Trophoblast cell (in vitro differentiated cells and primary cell): ENCODE measurements around the gene IL11.

Experiments used
- DNase-seq, 2 donors: peaks; one replicate each; pipeline ENCODE4 v3.0.0-alpha.2; 2016
- H2AFZ ChIP-seq: 2 replicates; pipeline ENCODE4 v1.6.1; 2013; ENCODE audit warnings: low read length, moderate library complexity, mild to moderate bottlenecking; ENCODE audit not compliant: insufficient read depth, poor library complexity
- H2AK5ac ChIP-seq: 2 replicates; pipeline ENCODE4 v1.6.1; 2013; ENCODE audit warnings: mild to moderate bottlenecking, low read length
- H2BK120ac ChIP-seq: 2 replicates; pipeline ENCODE4 v1.6.1; 2013; ENCODE audit warnings: low read length, mild to moderate bottlenecking, moderate library complexity; ENCODE audit not compliant: insufficient read depth, poor library complexity
- H2BK12ac ChIP-seq: 2 replicates; pipeline ENCODE4 v1.6.1; 2013; ENCODE audit warnings: mild to moderate bottlenecking, low read length, moderate library complexity
- H2BK5ac ChIP-seq: 2 replicates; pipeline ENCODE4 v1.6.1; 2013; ENCODE audit warnings: low read length, low read depth, moderate library complexity, mild to moderate bottlenecking; ENCODE audit not compliant: poor library complexity
- H3K14ac ChIP-seq: 2 replicates; pipeline ENCODE4 v1.6.1; 2013; ENCODE audit warnings: mild to moderate bottlenecking, low read length
- H3K18ac ChIP-seq: 2 replicates; pipeline ENCODE4 v1.6.1; 2013; ENCODE audit warnings: mild to moderate bottlenecking, low read length
- H3K23ac ChIP-seq: 2 replicates; pipeline ENCODE4 v1.6.1; 2013; ENCODE audit warnings: low read length
- H3K27ac ChIP-seq: 2 replicates; pipeline ENCODE4 v1.5.1; 2013; ENCODE audit warnings: low read depth, mild to moderate bottlenecking, inconsistent platforms, low read length, moderate library complexity
- H3K27me3 ChIP-seq: 2 replicates; pipeline ENCODE4 v1.6.1; 2013; ENCODE audit warnings: inconsistent platforms, mild to moderate bottlenecking, low read length, moderate library complexity; ENCODE audit not compliant: insufficient read depth
- H3K36me3 ChIP-seq, 2 experiments: 1 replicate in 1 of 2; 2 replicates in 1 of 2; pipeline ENCODE4 v1.6.1; 2013; ENCODE audit warnings: low read length in 2 of 2, mild to moderate bottlenecking in 2 of 2, moderate library complexity in 1 of 2; ENCODE audit not compliant: insufficient read depth in 2 of 2, control insufficient read depth in 1 of 2
- H3K4ac ChIP-seq: 2 replicates; pipeline ENCODE4 v1.6.1; 2013; ENCODE audit warnings: low read depth, mild to moderate bottlenecking, low read length, moderate library complexity
- H3K4me1 ChIP-seq, 2 experiments: 1 replicate in 1 of 2; 2 replicates in 1 of 2; pipeline ENCODE4 v1.6.1; 2013; ENCODE audit warnings: low read length in 2 of 2, mild to moderate bottlenecking in 2 of 2, moderate library complexity in 1 of 2; ENCODE audit not compliant: insufficient read depth in 2 of 2, control insufficient read depth in 1 of 2
- H3K4me2 ChIP-seq: 2 replicates; pipeline ENCODE4 v1.6.1; 2013; ENCODE audit warnings: inconsistent platforms, mild to moderate bottlenecking, low read length, moderate library complexity
- H3K4me3 ChIP-seq: 2 replicates; pipeline ENCODE4 v1.5.1; 2013; ENCODE audit warnings: mild to moderate bottlenecking, low read depth, low read length, inconsistent platforms
- H3K79me1 ChIP-seq: one replicate; pipeline ENCODE4 v1.6.1; 2013; ENCODE audit warnings: low read length
- H3K79me2 ChIP-seq: 2 replicates; pipeline ENCODE4 v1.6.1; 2013; ENCODE audit warnings: low read length, mild to moderate bottlenecking; ENCODE audit not compliant: control insufficient read depth, insufficient read depth, poor library complexity
- H3K9ac ChIP-seq: 2 replicates; pipeline ENCODE4 v1.6.1; 2013; ENCODE audit warnings: mild to moderate bottlenecking, low read length
- H3K9me3 ChIP-seq: 2 replicates; pipeline ENCODE4 v1.6.1; 2013; ENCODE audit warnings: low read depth, mild to moderate bottlenecking, control low read depth, inconsistent platforms, low read length; ENCODE audit not compliant: insufficient read depth
- H4K12ac ChIP-seq: 2 replicates; pipeline ENCODE4 v1.6.1; 2013; ENCODE audit warnings: low read depth, mild to moderate bottlenecking, low read length, moderate library complexity
- H4K8ac ChIP-seq: 2 replicates; pipeline ENCODE4 v1.6.1; 2013; ENCODE audit warnings: low read depth, mild to moderate bottlenecking, low read length, moderate library complexity
- H4K91ac ChIP-seq: one replicate; pipeline ENCODE4 v1.6.1; 2013; ENCODE audit warnings: low read depth, mild to moderate bottlenecking, low read length, moderate library complexity
- WGBS: extraction: QIAGEN DNeasy Blood & Tissue Kit; methylation state at CpG from one replicate; pipeline ENCODE4 v1.1.7; 2013; ENCODE audit warnings: missing lambda C conversion rate; ENCODE audit not compliant: insufficient read length, insufficient coverage; ENCODE audit errors: extremely low coverage; 5-methylcytosine and 5-hydroxymethylcytosine counted together

The IL11 gene

GRCh38 chr19:55365964-55366363 lies 4.3 kb downstream of the IL11 start:
- no peak overlapping the region for H4K8ac ChIP-seq
- no peak overlapping the region for H3K18ac ChIP-seq
- no peak overlapping the region for H3K4ac ChIP-seq
- DNase-seq = no peak
- no peak overlapping the region for H3K4me3 ChIP-seq
- no peak overlapping the region for H2BK120ac ChIP-seq
- no peak overlapping the region for H4K91ac ChIP-seq
- no peak overlapping the region for H2AFZ ChIP-seq
- H2AK5ac ChIP-seq = no peak overlapping the region
- no peaks in the 10 kb centered on the region for H3K9me3 ChIP-seq
- H3K4me2 ChIP-seq = no peak overlapping the region
- no peak overlapping the region for H2BK5ac ChIP-seq
- no peak overlapping the region for H3K9ac ChIP-seq
- H2BK12ac ChIP-seq = no peak overlapping the region
- WGBS = no CpG with 5 or more reads among the region's 19 CpGs
- peaks cover 13 to 14% of the 10 kb centered on the region in 2 experiments for H3K4me1 ChIP-seq
- no peak overlapping the region for H3K23ac ChIP-seq
- no peaks in the 10 kb centered on the region for H3K27me3 ChIP-seq
- peaks cover 21 to 25% of the 10 kb centered on the region in 2 experiments for H3K36me3 ChIP-seq
- H4K12ac ChIP-seq = no peak overlapping the region
- H3K79me1 ChIP-seq = peaks cover 24% of the 10 kb centered on the region
- no peak overlapping the region for H3K27ac ChIP-seq
- H3K14ac ChIP-seq = no peak overlapping the region
- peaks cover 14% of the 10 kb centered on the region for H3K79me2 ChIP-seq

GRCh38 chr19:55365245-55365644 lies 5.0 kb downstream of the IL11 start:
- no peak overlapping the region for H3K9ac ChIP-seq
- H3K27ac ChIP-seq = no peak overlapping the region

DNA sequence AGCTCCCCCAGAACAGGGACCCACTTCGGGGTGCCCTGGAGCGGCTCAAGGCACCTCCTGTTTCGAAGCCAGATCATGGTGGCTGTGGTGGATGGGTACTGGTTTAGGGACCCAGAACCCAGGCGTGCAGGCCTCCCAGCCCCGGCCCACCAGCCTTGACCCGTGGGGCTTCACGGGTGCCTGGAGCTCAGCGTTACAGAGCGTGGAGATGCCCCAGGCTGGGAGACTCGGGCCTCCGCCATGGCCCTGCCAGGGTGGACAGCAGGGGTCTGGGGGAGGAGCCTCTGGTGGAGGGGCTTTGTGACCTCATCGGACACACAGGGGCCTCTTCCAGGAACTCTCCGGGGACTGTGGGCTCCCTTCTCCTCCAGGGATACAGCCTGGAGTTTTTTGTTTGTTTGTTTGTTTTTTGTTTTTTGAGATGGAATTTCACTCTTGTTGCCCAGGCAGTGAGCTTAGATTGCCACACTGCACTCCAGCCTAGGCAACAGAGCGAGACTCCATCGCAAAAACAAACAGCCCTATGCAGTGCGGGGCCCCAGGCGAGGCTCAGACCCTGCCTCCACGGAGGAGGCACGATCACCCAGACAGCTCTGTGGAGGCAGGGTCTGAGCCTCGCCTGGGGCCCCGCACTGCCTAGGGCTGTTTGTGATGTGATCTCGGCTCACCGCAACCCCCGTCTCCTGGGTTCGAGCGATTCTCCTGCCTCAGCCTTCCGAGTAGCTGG lies 7.1 kb downstream of the IL11 start, which contains the start of gene GARIN5B:
TSS of gene GARIN5B (minus strand) at position 271 of the 727 bp plus-strand sequence. CDS start at position 77, 194 bp downstream.
- peaks cover 3 to 5% of the 10 kb centered on the region in 2 experiments for H3K4me1 ChIP-seq
- no peak within 1 kb of the TSS for H2BK5ac ChIP-seq
- peak within 1 kb of the TSS; percentile 18 for H3K27ac ChIP-seq
- no CpG with 5 or more reads among the region's 27 CpGs for WGBS
- no peak within 1 kb of the TSS for H3K4me2 ChIP-seq
- no peaks in the 10 kb centered on the region for H3K27me3 ChIP-seq
- H3K4me3 ChIP-seq = no peak within 1 kb of the TSS
- H3K79me2 ChIP-seq = no peaks in the 10 kb centered on the region
- H3K18ac ChIP-seq = no peak within 1 kb of the TSS
- H3K9me3 ChIP-seq = no peaks in the 10 kb centered on the region
- no peak within 1 kb of the TSS for H3K4ac ChIP-seq
- peaks cover 3% of the 10 kb centered on the region for H3K79me1 ChIP-seq
- H4K12ac ChIP-seq = no peak within 1 kb of the TSS
- H3K9ac ChIP-seq = no peak within 1 kb of the TSS
- no peak within 1 kb of the TSS for H3K23ac ChIP-seq
- no peak within 1 kb of the TSS for H2AFZ ChIP-seq
- H4K8ac ChIP-seq = peak within 1 kb of the TSS; percentile 17
- H3K14ac ChIP-seq = no peak within 1 kb of the TSS
- peak within 1 kb of the TSS; percentile 15 for H2BK12ac ChIP-seq
- DNase-seq = peak; percentile 72 to 89
- peaks cover 19 to 23% of the 10 kb centered on the region in 2 experiments for H3K36me3 ChIP-seq
- peak within 1 kb of the TSS; percentile 36 for H4K91ac ChIP-seq
- peak within 1 kb of the TSS; percentile 58 for H2AK5ac ChIP-seq
- H2BK120ac ChIP-seq = no peak within 1 kb of the TSS

More at GRCh38 chr19:55365245-55365644, 5.0 kb downstream of the IL11 start:
- Histone ChIP-seq H3K4ac (no peak overlapping the region), H3K18ac (no peak overlapping the region), H3K79me1 (peaks cover 18% of the 10 kb centered on the region), H3K79me2 (peaks cover 10% of the 10 kb centered on the region), H2AFZ (no peak overlapping the region), H3K4me2 (no peak overlapping the region), H2BK5ac (no peak overlapping the region), H4K8ac (no peak overlapping the region), H3K9me3 (no peaks in the 10 kb centered on the region), H2AK5ac (no peak overlapping the region), H3K23ac (no peak overlapping the region), H4K12ac (no peak overlapping the region), H3K27me3 (no peaks in the 10 kb centered on the region), H3K36me3 (peaks cover 21 to 25% of the 10 kb centered on the region in 2 experiments), H4K91ac (no peak overlapping the region), H3K4me1 (peaks cover 8 to 9% of the 10 kb centered on the region in 2 experiments), H3K4me3 (no peak overlapping the region), H2BK120ac (no peak overlapping the region), H2BK12ac (no peak overlapping the region), H3K14ac (no peak overlapping the region)
- no CpG with 5 or more reads among the region's 8 CpGs for WGBS
- no peak for DNase-seq

DNA sequence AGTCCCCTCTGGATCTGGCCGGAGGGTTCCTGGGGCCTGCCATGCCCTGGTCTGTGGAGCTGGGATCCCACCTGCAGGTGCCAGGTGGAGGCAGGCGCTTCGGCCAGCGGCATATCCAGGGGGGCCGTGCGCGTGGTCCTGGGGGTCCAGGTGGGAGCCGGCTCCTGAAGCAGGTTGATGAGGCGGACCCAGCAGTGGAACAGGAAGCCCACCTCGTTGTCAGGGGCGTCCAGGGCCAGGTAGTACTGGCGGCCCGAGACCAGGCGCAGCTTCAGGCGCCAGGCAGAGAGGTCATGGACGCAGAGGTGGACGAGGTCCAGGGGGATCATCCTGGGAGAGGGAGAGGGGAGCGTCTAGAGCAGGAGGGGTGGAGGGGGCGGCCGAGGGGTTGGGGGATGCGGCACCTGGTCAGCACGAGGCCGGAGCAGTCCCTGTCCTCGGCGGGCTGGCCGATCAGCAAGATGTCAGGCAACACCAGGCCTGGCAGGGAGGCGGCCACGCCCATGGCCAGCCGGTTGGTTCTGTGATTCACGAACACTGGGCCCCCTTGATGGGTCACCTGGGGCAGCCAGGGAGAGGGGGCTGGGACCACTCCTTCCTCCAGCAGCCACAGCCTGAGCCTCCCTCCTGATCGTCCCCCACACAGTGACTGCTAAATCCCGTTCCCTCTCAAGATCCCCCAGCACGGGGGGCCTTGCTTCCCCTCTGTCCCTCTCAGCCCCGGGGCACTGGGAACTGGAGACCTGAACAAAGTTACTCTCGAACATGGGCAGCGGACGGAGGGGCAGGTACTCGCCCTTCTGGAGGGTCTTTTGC lies 7.9 kb downstream of the IL11 start:
- no peak overlapping the region for H2AFZ ChIP-seq
- no peak overlapping the region for H3K18ac ChIP-seq
- peak overlapping the region; percentile 17 for H4K8ac ChIP-seq
- no peaks in the 10 kb centered on the region for H3K9me3 ChIP-seq
- no peak overlapping the region for H3K4ac ChIP-seq
- H2BK120ac ChIP-seq = no peak overlapping the region
- H3K79me1 ChIP-seq = peaks cover 3% of the 10 kb centered on the region
- no peak for DNase-seq
- peaks cover 3 to 5% of the 10 kb centered on the region in 2 experiments for H3K4me1 ChIP-seq
- H3K27ac ChIP-seq = no peak overlapping the region
- H3K36me3 ChIP-seq = peaks cover 15 to 18% of the 10 kb centered on the region in 2 experiments
- H3K9ac ChIP-seq = no peak overlapping the region
- H4K91ac ChIP-seq = peak overlapping the region; percentile 36
- no peak overlapping the region for H4K12ac ChIP-seq
- no CpG with 5 or more reads among the region's 38 CpGs for WGBS
- no peak overlapping the region for H3K4me3 ChIP-seq
- H2AK5ac ChIP-seq = no peak overlapping the region
- H3K27me3 ChIP-seq = no peaks in the 10 kb centered on the region
- peak overlapping the region; percentile 8 for H2BK12ac ChIP-seq
- H3K14ac ChIP-seq = no peak overlapping the region
- H3K4me2 ChIP-seq = no peak overlapping the region
- H2BK5ac ChIP-seq = no peak overlapping the region
- no peak overlapping the region for H3K23ac ChIP-seq
- H3K79me2 ChIP-seq = no peaks in the 10 kb centered on the region
